GM06990 (cell line): ENCODE data around the gene PRRC2A.

ENCODE experiments used
- DNase-seq: peaks from one replicate; pipeline ENCODE4 v3.0.0-alpha.2; 2011; ENCODE audit not compliant: insufficient read length; ENCODE audit errors: extremely low read depth
- H3K27me3 ChIP-seq: replicated peaks from 2 replicates; pipeline ENCODE4 v1.6.0; 2011; ENCODE audit warnings: low read length; ENCODE audit not compliant: control insufficient read depth, insufficient read depth
- H3K36me3 ChIP-seq: 2 replicates; pipeline ENCODE4 v1.5.1; 2011; ENCODE audit warnings: low read length; ENCODE audit not compliant: control insufficient read depth, insufficient read depth
- H3K4me3 ChIP-seq: replicated peaks from 2 replicates; pipeline ENCODE4 v1.5.1; 2011; ENCODE audit warnings: low read depth, mild to moderate bottlenecking, control low read depth, low read length
- TF ChIP-seq, protein P1 (sequence below): IDR thresholded peaks from 2 replicates; pipeline ENCODE4 v1.5.1; 2011; ENCODE audit warnings: low read length, control low read depth, mild to moderate bottlenecking, inconsistent platforms; ENCODE audit not compliant: insufficient read depth, poor library complexity, severe bottlenecking

Gene PRRC2A

DNA sequence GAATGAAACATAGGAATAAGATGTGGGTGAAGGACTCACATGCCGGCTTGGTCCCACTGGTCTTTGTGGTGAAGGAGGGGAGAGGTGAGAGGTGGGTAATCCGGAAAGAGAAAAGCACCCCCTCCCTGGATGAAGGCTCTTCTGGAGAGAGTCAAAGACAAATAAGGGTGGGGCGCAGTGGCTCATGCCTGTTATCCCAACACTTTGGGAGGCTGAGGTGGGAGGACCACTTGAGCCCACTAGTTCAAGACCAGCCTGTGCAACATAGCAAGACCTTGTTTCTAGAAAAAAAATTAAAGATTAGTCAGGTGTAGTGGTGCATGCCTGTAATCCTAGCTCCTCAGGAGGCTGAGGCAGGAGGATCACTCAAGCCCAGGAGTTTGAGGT lies 41.4 kb upstream of the PRRC2A start:
- Histone ChIP-seq H3K36me3 (peaks cover 11% of the 10 kb centered on the region), H3K4me3 (peak overlapping the region; percentile 90), H3K27me3 (no peaks in the 10 kb centered on the region)
- TF ChIP-seq, protein P1, sequence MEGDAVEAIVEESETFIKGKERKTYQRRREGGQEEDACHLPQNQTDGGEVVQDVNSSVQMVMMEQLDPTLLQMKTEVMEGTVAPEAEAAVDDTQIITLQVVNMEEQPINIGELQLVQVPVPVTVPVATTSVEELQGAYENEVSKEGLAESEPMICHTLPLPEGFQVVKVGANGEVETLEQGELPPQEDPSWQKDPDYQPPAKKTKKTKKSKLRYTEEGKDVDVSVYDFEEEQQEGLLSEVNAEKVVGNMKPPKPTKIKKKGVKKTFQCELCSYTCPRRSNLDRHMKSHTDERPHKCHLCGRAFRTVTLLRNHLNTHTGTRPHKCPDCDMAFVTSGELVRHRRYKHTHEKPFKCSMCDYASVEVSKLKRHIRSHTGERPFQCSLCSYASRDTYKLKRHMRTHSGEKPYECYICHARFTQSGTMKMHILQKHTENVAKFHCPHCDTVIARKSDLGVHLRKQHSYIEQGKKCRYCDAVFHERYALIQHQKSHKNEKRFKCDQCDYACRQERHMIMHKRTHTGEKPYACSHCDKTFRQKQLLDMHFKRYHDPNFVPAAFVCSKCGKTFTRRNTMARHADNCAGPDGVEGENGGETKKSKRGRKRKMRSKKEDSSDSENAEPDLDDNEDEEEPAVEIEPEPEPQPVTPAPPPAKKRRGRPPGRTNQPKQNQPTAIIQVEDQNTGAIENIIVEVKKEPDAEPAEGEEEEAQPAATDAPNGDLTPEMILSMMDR = no peak
- no peak for DNase-seq

DNA sequence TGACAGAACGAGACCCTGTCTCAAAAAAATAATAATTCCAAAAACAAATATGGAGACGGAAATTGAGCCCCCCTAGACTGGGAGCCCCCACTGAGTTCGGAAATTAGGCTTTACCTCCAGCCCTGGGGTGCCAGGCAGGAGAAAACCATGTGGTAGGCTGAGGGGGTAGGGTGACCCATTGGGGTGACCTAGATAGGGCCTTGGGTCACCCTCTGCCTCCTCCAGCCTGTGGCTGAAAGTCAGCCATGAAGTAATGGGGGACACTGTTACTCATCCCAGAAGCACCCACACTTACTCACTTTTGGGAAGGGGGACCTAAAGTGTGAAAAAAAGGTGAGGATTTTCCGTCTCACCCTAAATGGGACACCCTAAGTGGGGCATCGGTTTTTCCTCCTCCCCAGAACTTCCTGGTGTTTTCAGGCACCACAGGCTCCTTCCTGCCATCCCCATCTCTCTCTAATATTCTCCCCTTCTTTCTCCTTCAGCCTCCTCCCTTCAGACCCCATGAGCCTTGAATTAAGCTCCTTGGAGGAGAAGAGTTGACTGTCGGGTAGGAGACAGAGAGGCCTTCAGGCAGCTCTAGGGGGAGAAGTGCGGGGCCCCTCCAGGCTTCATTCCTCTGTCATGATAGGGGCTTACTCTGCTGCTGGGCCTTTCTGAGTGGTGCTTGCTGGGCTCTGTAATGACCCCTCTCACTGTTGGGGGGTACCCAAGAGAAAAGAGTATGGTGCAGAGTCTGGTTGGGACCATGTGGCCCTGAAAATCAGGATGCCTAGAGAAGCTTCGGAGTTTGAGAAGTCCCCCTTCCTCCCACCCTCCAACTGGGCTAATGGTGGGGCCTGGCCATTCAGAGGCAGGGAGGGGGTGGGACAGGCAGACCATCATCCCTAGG lies 40.7 kb upstream of the PRRC2A start:
- Histone ChIP-seq H3K36me3 (peaks cover 11% of the 10 kb centered on the region), H3K4me3 (peak overlapping the region; percentile 69), H3K27me3 (no peaks in the 10 kb centered on the region)
- no peak for DNase-seq
- TF ChIP-seq, protein P1 = no peak

DNA sequence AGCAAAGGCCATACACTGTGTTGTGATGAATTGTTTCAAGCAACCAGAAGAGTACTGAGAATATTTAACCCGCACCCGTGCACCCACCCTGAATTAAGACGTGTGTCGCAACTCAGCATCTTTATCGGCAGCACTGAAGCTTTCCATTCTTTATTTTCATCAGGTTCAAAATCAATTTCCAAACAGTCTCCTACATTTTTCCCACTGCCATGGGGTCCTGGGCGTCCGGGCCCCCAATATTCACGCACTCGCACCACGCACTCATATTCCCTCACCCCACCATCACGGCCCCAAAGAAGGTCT lies 40.1 kb upstream of the PRRC2A start:
- peak overlapping the region; percentile 69 for H3K4me3 ChIP-seq

DNA sequence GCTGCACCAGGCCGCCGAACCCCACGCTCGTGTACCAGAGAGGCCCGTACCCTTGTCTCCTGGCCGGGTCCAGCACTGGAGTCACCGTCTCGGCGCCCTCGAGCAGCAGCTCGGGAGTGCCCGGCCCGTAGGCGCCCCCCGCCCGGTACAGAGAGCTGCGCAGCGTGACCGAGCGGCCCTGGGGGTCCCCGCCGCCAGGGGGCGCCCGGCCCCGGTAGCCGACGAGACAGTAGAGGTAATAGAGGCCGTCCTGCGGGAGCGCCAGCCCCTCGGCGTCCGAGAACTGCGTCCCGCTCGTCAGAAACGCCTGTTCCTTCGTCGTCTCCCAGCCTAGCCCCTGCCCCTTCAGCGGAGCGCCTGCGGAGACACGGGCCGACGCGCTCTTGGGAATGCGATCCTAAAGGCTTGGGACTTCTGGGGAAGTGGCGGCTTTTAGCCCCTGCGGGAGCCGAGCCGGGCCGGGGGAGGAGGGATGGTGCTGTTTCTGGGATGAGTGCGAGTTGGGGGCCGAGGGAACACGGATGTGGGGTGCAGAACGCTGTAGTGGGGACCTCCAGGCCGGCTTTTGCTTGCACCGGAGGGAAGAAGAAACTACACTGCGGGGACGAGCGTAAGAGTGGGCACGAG lies 39.6 kb upstream of the PRRC2A start:
- peak; percentile 89 for DNase-seq
- H3K4me3 ChIP-seq = peak overlapping the region; percentile 69
- no peaks in the 10 kb centered on the region for H3K27me3 ChIP-seq
- H3K36me3 ChIP-seq = peaks cover 11% of the 10 kb centered on the region
- TF ChIP-seq, protein P1 = peak; percentile 92

More for the DNA sequence above, 40.1 kb upstream of the PRRC2A start:
- DNase-seq = no peak
- H3K36me3 ChIP-seq = peaks cover 11% of the 10 kb centered on the region
- H3K27me3 ChIP-seq = no peaks in the 10 kb centered on the region
- TF ChIP-seq, protein P1 = no peak

DNA sequence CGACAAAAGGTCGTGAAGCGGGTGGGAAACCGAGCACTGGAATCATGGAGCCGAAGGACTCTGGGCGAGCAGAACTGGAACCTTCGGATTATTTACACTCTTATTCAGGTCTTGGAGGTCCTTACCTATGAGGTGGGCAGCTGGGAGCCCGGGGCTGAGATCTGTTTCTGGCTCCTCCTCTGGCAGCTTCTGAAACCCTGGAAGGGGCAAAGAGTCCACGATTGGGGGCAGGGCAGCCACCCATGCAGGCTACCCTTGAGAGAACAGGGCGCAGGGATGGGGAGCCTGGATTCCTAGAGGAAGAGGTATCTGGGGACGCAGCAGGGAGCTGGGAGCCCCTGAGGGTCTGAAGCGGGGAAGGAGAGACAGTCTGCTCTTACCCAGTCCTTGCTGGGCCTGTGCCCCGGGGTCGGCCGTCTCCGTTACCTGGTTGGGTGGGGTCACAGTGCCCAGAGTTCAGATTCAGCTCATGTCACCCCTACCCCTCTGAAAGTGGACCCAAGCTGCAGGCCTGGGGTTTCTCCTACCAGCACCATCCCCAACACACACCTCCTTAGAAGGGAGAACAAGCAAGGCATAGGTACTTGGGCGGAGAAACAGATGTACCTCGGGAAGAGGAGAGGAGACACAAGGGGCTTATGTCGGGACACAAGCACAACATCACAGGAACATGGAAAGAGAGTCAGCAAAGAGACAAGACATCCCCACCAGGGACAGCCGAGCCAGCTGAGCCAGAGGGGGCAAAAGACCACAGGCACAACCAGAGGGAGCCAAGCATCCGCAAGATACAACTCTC lies 38.9 kb upstream of the PRRC2A start:
- TF ChIP-seq, protein P1 = no peak
- no peak for DNase-seq
- Histone ChIP-seq H3K36me3 (peaks cover 11% of the 10 kb centered on the region), H3K27me3 (no peaks in the 10 kb centered on the region), H3K4me3 (peak overlapping the region; percentile 69)
